ENCODE results near the gene REV3L. TPM values are rescaled to one million over a fixed set of nuclear protein-coding genes. Genes with fewer than 3 reads are reported as not detected.
"Not testable (repeated sequence)": the region's sequence is repeated elsewhere in the genome, so short reads cannot be mapped to it uniquely, and the experiment has no call there.

Gene REV3L
- polyA plus RNA-seq, 1 donor, result 52.6 TPM

DNA sequence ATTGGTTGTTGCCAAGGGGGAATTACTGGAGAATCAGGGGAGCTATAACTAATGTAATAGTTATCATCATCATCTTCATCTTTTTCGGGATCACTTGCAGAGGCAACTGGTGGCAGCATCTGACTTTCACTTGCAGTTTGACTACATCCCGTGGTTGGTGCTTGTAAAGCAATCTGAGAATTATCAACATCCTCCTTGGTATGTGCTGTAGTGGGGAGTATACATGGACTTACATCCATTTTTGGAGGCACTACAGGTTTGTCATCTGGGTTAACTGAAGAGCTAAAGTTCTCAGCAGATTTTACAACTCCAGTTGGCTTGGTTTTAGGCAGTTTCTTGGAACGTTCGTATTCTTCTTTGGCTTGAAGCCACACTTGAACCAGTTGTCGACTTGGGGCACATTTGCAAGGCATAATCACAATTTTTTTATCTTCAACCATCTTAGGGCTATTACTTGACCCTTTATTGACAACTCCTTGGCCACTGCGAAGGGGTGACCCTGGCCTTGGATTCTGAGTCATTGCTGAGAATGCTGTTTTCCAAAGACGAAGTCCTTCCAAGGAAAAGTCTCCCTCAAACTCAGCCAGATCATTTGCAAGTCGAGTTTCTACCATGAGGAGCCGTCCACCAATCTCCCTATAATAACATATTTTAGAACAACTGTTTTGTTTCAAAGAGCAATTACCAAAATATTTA lies 115.5 kb downstream of the REV3L start:
- DNase-seq, result no peak

DNA sequence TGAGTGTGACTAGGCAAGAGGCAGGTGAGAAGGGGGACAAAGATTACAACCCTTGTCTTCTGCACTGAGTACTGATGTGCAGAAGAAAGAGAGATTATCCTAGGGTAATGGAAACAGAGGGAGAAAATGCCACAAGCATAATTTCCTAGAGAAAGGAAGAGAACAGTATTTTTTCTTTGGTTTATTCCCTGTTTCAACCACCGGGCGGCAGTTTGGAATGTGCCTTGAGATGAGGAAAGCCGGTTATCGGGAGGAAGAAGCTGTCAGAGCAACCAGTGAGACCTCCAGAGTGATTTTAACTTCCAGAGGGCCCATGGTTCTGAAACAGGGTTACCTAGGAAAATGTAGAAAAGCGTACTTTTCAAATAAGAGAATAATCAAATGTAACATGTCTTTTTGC lies 121.4 kb downstream of the REV3L start:
- peak; percentile 43 for DNase-seq

DNA sequence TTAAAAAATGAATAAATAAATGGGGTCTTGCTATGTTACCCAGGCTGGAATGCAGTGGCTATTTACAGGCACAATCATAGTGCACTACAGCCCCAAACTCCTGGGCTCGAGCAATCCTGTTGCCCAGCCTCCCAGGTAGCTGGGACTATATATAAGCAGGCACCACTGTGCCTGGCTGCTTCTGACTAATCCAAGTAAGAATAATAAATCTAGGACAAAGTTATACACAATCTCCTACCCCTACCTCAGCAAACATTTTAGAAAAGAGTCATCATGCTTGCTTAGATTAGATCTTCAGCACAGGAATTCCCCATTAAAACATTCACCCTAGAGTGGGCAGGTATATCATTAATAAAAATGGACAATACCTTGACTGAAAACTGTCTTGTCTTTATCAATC lies 124.6 kb downstream of the REV3L start:
- no peak for DNase-seq

DNA sequence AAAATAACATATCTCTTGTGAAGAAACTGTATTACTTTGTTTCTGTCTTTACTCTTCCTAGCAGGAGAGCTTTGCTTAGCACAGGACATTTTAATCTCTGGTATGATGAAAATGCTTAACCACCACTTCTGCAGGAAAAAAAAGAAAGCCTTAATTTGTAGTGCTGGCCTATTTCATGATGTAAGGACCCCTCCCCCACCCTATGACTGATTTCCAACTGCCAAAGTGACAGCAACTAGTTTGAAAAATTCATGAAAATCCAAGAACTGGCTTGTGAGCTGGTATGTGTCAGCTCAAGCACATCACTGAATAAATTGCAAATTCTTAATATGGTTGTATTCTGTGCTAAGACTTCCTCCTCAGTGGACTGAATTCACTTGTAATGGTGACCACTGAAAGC lies 125.3 kb downstream of the REV3L start:
- DNase-seq, result no peak

DNA sequence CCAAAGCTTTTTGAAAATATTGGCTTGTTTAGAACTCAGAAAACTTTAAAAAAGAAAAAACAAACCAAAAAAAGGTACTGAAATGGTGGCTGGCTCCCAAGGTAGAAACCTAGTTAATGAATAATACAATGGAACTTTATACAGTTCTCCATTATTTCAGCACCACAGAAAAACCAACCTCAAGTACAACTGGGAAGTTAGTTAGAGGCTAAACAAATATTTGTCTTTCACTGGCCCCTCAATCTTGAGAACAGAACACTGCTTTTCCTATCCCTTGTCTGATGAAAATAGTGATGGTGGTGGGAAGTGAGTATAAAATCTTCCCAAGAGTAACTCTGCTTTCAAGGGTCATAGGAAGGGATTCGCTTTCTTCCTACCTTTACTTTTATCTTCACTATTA lies 126.5 kb downstream of the REV3L start:
- DNase-seq, result no peak

DNA sequence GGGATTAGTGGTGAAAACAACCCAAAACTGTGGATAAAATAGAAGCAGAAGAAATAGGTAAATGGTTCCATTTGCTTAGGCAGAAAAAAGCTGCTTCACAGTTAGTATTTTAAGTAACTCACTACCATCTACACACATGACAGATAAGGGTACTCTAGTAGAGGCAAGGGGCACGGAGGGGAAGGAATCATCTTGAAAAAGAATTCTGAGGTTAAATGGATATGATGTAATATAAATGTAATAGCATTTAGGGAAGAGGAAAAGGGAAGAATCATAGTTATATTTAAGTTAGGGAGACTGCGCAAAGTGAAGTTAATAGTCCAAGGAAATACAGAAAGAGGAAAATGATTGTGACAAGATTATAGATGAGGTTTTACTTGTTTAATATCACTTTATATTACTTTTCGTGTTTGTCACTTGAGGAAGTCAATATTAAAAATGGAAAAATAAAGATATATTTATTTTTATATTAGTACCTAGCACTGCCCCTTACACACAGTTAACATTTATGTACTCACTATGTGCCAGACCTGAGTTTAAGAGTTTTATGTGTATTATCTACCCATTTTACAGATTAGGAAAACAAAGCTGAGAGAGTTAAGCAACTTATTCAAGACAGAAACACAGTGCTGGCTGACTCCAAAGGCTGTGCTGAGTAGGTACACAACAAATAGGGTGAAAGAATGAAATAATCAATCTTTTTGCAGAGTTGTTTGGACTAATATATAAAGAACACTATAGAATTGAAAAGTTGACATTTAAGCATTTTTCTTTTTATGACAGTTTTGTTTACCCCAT lies 128.1 kb downstream of the REV3L start:
- no peak for DNase-seq

DNA sequence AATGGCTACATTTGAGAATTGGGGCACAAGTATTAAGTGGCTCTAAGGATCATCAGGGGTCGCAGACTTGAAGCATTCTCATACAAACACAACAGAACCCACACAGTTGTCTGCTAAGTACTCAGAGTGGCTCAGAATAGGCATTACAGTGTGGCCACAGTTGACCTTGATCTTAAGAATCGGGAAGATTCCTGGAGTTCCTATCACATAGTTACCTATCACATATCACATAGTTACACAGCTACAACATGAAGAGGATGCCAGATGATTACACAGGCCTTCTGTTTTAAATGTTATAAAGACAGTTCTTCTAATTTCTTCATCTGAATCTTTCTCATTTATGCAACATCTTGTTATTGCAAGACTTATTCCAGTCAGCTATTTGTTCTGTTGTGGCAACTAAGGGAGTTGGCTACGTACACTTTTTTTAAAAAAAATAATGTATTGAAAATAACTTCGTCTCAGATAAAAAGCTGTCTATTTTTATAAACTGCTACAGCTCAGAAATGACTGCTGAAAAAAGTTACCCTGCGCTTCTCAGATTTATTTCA lies 129.0 kb downstream of the REV3L start:
- no peak for DNase-seq

DNA sequence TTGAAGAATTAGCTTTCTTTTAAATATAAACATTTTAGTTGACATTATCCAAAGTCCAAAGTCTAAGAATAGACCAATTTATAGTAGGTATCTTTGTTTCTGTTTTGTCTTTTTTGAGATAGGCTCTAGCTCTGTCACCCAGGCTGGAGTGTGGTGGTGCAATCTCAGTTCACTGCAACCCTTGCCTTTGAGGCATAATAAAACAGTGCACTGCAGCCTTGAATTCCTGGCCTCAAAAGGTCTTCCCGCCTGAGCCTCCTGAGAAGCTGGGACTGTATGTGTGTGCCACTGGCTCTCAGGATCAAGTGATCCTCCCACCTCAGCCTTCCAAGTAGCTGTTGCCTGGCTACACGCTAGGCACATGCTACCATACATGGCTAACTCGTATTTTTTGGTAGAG lies 135.4 kb downstream of the REV3L start:
- DNase-seq, result no peak

DNA sequence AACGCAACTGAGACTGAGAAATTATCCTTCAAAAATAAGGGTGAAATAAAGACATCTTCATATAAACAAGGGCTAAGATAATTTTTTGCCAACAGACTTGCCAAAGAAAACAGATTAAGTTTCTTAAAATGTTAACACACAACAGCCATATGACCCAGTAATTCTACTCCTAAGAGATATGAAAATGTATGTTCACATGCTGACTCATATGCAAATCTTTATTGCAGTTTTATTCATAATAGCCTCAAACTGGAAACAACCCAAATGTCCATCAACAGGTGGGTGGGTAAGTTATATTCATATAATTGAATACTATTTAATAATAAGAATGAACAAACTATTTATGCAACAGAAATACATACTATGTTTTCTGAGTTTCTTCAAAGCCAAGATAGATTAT lies 140.1 kb downstream of the REV3L start:
- DNase-seq, result no peak

DNA sequence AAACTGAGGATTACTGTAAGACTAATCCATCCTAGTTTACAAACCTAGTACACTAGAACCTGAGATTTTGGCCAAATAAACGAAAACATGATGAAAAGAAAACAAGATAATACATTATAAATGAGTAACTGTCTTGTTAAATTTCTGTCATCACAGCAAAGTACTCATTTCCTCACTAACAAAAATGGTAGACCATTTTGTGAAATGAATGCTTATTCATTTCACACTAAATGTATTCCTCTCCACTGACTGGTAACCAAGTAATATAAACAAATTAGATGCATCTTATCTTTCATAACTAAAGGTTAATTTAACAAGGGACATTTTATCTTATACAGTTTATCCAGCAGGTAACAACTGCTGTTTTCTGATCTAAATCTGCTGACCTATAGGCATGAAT lies 143.7 kb downstream of the REV3L start:
- no peak for DNase-seq

DNA sequence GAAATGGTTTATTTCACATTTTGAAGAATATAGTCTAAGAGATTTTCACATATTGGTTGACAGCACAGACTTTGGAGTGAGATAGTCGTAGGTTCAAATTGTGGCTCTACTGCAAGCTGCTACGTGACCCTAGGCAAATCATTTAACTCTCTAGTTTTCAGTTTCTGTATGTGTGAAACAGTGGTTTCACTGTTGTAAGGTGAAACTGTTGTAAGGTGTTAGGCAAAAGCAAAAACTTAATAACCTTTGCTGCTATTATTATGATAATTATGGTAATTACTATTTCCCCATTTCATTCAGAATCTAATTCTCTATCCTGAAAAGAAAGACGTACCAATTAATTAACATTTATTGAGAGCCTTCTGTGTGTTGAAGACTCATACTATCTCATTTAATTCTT lies 144.2 kb downstream of the REV3L start:
- DNase-seq, result no peak

DNA sequence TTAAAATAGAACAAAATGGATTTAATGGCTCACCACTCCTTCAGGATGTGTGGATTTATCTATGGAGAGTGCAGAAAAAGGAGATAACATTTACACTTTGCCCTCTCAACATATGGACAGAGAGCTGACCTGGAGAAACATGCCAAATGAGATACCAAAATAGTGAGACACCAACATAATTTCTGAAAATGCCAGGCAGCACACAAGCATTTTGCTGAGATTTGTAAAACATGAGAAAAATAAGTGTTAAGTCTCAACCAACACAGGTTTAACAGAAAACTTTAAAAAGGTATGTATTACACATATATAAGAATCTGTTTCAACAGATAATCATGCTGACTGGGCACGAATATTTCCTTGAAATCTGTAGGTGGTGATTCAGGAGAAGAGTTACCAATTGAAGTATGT lies 145.2 kb downstream of the REV3L start:
- no peak for DNase-seq

DNA sequence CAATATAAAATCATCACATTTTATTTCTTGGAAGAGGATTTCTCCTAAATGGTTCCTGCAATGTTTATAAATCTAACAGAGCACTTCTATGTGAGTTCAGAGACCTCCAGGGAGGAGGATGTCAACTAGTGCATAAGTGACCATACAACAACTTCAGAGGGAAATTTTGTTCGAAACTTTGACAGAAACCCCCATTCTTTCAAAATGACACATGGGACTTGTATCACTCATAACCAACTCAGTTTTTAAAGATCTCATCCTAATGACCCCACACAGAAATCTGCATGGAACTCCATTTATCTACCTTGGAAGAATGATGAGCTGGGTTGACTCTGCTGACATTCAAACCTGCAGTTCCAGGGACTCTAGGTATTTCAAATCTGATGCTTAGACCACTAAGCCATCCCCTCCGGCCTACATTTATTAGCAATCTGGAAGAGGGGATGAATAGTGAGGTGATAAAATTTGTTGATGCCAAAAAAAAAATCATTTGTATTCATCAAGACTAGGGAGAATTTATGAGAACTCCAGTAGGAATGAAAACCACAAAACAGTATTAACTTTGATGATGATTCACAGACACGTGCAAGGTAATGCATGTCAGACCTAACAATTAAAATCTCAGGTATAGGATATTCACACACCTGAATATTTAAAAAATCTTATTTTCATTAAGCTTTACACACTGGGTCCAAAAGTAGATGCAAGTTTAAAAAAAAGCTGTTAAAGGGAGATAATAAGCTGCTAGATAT lies 153.0 kb downstream of the REV3L start:
- DNase-seq, result no peak

DNA sequence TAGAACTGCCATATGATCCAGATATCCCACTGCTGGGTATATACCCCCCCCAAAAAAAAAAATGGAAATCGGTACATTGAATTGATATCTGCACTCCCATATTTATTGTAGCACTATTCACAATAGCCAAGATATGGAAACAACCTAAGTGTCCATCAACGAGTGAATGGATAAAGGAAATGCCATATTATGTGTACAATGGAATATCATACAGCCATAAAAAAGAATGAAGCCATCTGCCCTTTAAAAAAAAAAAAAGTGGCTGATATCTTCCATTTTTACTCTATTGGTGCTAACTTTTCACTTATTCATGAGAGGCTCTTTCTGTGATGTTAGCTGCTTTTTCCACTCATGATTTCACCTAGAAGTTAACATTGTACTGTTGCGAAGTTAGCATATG lies 156.5 kb downstream of the REV3L start:
- DNase-seq, result no peak

DNA sequence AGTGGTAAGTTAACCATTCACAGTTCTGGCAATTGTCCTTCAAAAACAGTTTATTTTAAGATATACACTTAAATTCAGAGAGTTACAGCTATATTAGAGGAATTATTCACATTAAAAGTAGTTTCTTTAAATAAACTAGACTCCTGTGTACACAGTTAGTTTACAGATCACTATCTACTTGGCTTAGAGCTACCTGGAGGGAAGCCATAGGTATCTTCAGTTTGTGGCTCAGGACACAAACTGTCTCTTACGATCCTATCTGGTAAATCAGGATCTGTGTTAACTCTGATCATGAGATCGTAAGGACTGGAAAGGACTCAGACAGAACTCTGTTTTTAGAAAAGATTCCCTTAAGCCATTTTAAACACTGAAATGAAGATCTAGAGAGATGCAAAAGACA lies 160.9 kb downstream of the REV3L start:
- no peak for DNase-seq

DNA sequence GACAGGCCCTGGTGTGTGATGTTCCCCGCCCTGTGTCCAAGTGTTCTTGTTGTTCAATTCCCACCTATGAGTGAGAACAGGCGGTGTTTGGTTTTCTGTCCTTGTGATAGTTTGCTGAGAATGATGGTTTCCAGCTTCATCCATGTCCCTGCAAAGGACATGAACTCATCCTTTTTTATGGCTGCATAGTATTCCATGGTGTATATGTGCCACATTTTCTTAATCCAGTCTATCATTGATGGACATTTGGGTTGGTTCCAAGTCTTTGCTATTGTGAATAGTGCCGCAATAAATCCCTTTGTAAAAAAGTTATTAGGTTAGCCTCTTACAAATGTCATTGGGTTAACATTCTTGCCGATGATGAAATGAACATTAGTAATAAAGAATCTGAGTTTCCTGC lies 175.1 kb downstream of the REV3L start:
- not testable (repeated sequence) for DNase-seq

DNA sequence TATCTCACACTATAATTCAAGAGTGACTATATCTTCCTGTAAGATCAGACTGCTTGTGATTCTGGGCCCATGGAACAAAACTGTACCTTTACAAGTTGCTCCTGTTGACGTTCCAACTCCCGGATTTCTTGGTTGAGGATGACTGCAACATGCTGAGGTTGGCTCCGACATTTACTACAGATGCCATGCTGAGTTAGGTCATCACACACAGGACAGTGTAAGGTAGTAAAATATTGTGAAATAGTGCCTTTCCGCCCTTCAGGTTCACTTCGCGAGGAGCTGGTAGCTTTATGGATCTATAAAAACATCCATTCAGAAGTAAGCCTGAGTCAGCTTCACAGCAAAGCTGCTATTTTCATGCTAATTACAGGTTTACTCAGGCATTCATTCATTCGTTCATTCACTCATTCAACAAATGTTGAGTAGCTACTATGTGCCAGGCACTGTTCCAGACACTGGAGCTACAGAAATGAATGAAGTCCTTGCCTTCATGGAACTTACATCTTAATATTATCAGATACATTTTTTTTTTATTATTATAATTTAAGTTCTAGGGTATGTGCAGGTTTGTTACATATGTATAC lies 175.7 kb downstream of the REV3L start:
- DNase-seq, result no peak

DNA sequence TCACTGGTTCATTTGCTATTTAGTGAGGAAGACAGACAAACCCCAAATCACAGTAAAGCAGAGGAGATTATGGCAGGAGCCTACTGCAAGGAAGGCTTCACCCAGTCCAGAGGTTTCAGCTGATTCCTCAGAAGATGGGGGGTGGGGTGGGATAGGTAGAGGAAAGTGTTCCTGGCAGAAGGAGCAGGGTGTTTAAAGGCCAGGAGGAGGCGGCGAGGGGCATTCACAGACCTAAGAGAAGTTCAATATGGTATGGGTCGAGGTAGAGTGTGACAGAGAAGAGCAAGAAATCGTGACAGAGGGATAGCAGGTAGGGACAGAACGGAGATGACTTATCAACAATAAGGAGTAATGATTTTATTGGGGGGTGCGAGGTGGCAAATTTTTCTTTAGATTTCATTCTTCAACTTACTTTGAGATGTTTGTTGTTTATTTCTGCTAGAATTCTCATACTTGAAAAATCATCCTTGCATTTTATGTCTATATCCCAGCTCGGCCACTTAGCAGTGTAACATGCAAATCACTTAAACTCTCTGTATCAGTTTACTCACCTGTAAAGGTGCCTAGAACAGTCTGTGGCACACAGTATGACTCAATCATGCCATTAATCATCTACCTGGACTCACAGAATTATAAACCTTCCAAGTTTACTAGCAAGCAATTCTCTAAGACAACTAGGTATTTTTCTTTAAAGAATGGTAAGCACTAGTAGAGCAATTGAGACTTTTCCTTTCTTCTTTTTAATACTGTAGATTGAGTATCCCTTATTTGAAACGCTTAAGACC lies 176.7 kb downstream of the REV3L start:
- no peak for DNase-seq

DNA sequence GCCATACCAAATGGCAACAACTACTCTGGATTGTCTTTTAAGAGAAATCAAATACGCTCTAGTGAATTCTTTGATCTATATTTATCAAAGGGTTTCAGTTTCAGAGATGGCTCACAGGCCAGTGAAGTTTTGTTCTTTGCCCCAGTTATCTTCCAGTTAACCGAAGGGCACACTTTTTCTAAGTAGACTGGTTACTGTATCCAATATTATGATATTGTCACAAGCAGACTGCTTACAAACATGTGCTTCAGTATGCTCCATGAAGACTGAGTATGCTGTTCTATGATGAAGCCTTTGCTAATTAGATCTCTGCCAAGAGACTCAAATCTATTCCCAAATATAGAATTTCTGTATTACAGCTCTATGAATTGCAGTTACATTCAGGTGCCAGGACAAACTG lies 181.1 kb downstream of the REV3L start:
- no peak for DNase-seq

DNA sequence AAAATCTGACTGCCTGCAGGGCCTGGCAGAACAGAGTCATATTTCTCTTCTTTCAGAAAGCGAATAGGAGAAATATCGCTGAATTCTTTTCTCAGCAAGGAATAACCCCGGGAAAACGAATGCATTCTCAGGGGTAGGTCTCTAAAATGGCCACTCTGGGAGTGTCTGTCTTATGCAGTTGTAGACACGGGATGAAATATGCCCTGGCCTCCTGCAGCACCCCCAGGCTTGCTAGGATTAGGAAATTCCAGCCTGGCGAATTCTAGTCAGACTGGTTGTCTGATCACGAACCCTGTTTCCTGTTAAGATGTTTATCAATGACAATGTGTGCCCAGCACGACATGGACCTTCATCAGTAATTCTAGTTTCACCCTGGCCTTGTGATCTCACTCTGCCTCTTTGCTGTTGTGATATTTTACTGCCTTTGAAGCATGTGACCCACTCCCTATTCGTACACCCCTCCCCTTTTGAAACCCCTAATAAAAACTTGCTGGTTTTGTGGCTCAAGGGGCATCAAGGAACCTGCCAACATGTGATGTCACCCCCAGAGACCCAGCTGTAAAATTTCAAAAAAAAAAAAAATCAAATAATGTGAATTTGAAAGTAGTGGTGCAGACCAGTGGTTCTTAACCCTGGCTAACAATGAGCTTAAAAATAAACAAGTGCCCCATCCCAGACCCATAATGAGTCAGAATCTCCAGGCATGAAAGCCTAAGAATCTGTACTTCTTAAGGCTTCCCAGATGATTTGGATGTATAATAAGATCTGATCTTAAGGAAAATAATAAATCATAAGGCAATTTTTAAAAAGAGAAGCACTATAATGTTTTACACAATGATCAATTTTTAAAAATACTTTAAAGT lies 181.8 kb downstream of the REV3L start:
- not testable (repeated sequence) for DNase-seq

DNA sequence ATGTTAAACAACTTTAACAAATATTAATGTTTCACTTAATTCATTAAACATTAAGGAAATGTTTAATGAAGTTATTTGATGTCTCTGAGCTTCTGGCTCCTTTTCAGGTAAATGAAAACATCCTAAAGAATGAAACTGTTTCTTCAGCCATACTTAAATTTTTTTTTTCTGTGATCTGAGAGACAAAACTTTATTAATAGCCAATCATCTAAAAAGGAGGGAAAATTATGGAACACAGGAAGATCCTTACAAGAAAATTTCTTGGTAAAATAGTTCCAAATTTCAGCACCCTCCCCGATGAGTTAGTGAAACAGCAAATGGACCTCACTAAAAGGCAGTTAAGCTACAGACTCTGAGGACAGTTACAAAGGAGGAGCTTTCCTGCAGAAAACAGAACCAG lies 185.2 kb downstream of the REV3L start:
- no peak for DNase-seq
